NOMO-1 (cell line): ENCODE data around the gene RNF224.

ENCODE experiments used
- DNase-seq, 2 experiments: peaks; one replicate each; lab custom pipeline; 2025; ENCODE audit not compliant: unreplicated experiment in 2 of 2; lab: John Stamatoyannopoulos, UW

The RNF224 gene

GRCh38 chr9:137227054-137227852 lies at the start of gene RNF224:
Gene RNF224 (plus strand): TSS chr9:137227502. CDS start chr9:137228336, 834 bp downstream.
- DNase-seq, result peak; percentile 73 to 88

DNA sequence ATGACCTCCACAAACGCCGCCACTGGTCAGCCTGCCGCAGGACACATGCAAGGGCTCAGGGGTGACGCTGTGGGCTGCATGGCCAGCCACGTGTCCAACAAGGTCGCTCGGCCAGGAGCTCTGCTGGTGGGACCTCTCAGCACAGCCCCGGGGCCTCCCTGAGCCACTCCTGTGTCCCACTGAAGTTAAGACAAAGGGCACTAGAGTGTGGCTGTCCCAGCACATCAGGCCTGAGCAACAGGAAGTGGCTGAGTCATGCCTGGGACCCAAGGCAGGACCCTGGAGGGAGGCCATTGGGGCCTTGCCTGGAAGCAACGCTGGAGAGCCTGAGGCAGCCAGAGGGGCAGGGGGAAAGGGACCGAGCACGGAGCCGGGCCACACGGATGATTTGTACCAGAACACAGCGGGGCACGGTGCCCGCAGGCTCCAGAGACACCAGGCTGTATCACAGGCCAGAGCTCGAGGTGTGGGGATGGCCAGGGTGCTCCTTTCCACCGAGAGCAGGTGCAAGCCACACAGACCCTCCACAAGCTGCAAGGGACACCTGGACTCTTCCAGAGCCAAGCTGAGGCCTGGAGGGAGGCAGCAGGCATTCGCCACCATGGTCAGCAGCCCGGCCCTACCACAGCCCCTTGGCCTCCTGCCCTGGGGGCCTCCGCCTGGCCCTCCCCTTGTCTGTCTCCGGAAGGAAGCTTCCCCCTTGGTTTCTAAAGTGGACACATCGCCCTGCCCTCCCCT lies 48.9 kb upstream of the RNF224 start:
- no peak for DNase-seq

DNA sequence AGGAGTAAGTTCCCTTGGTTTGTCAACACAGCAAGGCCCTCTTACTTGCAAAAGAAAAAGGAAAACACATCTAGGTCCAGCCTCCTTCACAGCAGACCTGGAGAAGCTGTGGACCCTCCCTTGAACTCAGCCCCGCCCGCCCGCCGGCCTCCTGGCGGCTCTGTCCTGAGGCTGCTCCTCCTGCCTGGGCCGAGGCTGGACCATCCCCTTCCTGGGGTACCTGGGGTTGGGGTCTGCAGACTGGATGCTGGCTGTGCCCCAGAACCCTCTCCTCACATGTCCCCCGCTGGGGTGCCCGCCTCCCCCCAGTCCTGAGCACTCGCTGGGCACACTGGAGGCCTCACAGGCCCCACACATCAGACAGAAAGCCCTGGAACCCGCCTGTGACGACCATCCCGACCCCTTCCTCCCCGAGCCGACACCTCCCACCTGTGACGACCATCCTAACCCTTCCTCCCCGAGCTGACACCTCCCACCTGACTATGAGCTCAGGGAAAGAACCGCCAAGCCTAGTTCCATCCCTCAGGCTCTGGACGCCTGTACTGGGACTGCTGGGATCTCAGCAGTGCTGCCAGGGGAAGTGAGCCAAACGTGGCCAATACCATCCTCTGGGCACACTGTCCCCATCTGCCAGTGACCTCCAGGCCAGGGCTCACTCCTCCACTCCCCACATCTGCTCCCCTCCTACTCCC lies 48.2 kb upstream of the RNF224 start:
- DNase-seq, result no peak

DNA sequence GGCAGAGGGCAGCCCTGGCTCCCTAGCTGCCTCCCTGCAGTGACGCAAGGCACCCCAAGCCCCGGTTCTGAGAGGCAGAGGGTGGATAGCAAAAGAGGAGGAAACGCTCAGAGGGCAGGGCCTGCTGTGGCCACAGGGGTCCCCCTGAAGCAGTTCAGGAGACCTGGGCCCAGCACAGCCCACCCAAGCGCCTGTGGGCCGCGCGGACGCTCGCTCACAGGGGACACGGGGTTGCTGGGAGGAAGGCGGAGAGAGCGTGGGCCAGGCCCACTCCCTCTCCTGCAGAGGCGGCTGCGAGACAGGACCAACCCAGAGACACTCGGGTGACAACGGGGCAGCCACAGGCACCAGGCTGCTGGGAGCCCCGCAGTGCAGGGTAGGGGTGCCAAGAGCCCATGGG lies 47.5 kb upstream of the RNF224 start:
- DNase-seq, result no peak

GRCh38 chr9:137180491-137180890 lies 46.8 kb upstream of the RNF224 start:
- no peak for DNase-seq

- no peak for DNase-seq
Measured at GRCh38 chr9:137181680-137182079, 45.6 kb upstream of the RNF224 start.

DNA sequence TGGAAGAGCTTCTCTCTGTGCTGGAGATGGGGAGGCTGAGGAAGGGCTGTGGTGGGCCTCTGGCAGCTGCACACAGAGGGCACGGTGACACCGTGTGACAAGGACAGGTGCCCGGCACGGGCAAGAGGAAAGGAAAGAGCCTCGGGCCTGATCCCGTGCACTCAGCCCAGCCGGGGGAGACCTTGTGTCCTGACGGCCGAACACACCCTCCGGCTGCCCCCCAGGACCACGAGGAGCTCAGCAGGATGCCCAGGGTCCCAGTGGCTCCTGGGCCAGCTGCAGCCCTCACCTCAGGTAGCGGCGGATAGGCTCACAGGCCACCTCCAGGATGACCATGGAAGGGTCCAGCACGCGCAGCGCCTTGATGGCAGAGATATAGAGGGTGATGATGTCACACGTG lies 44.5 kb upstream of the RNF224 start:
- DNase-seq, result no peak

DNA sequence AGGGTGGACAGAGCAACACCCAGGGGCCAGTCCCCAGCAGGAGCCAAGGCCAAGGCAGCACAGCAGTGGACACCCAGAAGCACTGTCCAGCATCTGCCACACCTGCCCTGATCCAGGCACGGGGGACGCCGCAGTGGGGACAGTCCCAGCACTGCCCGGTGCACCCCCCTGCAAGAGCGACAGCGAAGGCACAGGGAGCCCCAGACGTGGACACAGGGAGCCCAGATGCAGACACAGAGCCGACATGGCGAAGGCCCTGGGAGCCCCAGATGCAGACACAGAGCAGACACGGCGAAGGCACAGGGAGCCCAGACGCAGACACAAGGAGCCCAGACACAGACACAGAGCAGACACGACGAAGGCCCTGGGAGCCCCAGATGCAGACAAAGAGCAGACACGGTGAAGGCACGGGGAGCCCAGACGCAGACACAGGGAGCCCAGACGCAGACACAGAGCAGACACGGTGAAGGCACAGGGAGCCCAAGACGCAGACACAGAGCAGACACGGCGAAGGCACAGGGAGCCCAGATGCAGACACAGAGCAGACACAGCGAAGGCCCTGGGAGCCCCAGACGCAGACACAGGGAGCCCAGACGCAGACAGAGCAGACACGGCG lies 43.2 kb upstream of the RNF224 start:
- no peak for DNase-seq

- DNase-seq, result no peak
Measured at GRCh38 chr9:137184881-137185660, 42.2 kb upstream of the RNF224 start.

- no peak for DNase-seq
Measured at GRCh38 chr9:137185921-137186320, 41.4 kb upstream of the RNF224 start.

GRCh38 chr9:137186385-137186784 lies 40.9 kb upstream of the RNF224 start:
- DNase-seq, result no peak

DNA sequence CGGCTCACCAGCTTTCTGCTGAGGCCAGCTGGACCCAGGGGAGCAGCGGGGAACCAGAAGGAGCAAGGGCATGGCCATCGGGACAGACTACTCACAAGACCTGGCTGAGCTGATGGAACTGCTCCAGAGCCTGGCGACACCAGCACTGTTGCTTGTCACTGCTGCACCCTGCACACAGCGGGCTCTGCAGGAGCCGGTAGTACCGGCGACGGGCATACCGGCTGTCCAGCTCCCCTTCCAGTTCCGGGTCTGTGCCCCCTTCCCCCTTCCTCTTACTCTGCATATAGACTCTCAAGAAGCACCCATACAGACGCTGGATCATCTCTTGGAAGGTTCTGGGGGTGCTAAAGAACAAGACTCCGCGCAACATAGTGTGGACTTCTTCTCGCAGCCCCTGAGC lies 39.9 kb upstream of the RNF224 start:
- DNase-seq, result no peak

DNA sequence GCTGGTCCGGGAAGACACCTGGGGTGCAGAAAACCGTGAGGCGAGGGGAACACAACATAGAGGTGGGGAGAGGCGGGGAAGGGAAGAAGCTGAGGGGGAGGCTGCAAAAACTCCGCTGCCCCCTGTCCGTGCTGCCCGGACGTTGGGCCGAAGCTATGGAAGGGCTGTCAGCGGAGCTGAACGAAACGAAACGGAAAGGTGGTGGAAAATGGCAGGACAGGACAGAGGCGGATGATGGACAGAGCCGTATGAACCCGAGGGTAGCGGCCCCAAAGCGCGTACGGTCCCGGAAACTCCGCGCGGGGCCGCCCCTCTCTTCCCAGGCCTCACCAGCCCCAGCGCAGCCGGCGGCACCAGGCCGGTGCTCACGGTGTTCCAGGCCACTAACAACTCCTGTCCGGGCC lies 39.2 kb upstream of the RNF224 start:
- DNase-seq, result no peak

DNA sequence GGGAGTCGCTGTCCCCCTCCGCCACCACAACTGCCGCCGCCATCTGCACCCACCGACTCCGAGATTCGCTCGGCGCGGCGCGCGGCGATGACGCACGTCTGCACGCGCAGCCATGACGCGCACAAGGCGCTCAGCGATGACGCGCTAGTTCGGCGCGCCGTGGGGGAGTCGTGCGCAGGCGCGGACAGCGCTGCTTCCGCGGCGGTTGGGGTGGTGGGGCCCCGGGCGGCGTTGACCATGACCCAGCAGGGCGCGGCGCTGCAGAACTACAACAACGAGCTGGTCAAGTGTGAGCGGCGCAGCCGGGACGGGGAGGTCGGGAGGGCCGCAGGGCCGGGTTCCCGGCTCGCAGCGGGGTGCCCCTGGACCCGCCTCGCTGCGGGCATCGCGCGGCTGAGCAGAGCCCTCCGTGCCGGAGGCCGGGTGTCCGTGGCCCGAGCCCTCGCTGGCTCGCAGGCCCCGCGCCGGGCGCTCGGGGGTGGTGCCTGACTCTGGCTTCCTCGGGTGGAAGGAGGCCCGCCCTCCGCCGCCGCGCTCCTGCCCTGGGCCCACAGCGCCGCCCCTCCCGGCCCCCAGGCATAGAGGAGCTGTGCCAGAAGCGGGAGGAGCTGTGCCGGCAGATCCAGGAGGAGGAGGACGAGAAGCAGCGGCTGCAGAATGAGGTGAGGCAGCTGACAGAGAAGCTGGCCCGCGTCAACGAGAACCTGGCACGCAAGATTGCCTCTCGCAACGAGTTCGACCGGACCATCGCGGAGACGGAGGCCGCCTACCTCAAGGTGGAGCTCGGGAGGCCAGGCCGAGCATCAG lies 38.6 kb upstream of the RNF224 start, which contains the start of the genes ANAPC2 and SSNA1:
Gene ANAPC2, minus strand, starts transcription at position 71 of the 807 bp plus-strand sequence. Its CDS starts 28 bp downstream, at position 43.
Gene SSNA1, plus strand, starts transcription at position 187 of the 807 bp plus-strand sequence. Its CDS starts 51 bp downstream, at position 238.
- DNase-seq, result peak; percentile 93 to 96

- DNase-seq, result no peak
Measured at GRCh38 chr9:137189297-137190295, 37.7 kb upstream of the RNF224 start.

DNA sequence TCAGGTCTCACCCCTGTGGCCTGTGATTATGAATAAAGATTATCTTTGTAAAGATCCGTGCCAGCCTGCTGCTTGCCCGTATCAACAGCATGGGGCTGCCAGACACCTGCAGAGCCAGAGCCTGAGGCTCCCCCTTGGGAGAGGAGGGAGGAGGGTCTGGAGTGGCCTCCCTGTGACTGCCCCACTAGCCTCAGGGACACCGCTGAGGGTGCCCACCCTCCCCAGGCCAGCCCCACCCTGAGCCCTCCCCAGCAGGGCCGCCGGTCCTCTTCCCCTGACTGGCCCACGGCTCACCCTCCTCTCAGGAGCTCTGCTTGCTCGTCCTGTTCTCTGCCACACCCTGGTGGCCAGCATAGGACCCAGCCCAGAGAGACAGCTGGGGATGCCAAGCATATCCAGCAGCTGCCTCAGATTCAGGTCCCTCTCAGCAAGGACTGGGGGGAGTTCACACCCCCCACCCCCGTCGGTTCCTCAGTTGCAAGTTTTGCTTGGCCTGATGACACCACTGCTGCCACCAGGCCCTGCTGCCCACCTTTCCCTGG lies 36.9 kb upstream of the RNF224 start:
- no peak for DNase-seq

DNA sequence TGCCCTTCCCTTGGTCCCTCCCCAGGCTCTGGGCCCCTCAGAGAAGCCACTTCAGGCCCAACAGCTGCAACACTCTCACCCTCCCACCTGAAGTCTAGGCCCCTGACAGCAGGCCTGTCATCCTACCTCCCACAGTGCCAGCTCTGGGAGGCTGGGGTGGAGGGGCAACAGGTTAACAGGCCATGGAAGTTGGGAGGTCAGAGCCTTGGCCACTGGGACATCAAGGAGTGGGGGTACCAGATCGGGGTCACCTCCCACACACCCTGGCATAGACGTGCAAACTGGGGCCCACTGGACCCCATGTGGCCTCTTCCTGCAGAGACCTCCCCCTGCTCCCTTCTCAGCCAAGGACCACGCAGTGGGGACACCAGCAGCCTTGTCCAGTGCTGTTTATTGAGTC lies 36.1 kb upstream of the RNF224 start:
- DNase-seq, result no peak
